GM12872 (cell line): Measurements from ENCODE around the gene CERS1.
A peak's percentile ranks its signal among the peaks of the same experiment; 100 is the strongest.

Source experiments
- TF ChIP-seq, protein P1 (sequence below): IDR thresholded peaks from 3 replicates; pipeline ENCODE4 v1.5.1; 2011; ENCODE audit warnings: low read depth, mild to moderate bottlenecking, low read length, moderate library complexity; ENCODE audit not compliant: insufficient read depth

Gene CERS1

DNA sequence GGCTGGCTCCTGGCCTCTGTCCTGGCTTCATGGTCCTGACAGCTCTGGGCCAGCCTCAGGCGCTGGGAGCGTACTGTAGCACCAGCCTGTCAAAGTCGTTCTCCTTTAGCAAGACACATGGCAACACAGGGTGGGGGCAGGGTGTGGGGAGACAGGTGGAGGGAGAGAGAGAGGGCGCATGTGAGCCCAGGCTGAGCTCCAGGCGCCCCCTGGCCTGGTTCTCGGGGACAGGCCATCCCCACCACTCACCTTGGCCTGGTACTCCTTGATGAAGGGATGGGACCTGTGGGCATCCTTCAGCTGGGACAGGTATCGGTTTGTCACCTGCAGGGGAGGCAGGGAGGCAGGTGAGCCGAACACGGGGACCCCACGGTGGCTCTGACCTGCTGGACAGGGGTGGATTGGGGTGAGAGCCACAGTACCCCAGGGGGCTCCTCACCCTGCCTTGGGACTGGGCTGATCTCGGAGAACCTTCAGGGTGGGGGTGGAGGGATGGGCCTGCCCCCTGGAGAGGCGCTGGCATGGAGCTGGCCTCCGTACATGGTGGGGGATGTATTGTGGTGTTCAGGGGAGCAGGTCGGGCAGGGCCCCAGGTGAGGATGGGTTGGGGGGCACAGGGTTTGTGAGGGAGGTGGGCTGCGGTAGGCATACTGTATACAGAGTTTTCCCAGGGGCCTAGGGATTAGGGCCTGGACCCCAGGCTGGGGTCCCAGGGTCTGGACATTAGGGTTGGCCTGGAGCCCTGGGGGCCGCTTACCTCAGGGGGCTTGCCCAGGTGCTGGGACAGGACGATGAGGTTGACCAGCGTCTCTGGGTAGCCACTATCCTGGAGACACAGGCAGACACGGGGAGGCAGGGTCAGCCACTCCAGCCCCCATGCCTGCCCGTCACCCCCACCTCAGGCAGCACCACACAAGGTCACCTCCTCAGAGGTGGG is 3.9 kb upstream of the CERS1 start:
- TF ChIP-seq, protein P1, sequence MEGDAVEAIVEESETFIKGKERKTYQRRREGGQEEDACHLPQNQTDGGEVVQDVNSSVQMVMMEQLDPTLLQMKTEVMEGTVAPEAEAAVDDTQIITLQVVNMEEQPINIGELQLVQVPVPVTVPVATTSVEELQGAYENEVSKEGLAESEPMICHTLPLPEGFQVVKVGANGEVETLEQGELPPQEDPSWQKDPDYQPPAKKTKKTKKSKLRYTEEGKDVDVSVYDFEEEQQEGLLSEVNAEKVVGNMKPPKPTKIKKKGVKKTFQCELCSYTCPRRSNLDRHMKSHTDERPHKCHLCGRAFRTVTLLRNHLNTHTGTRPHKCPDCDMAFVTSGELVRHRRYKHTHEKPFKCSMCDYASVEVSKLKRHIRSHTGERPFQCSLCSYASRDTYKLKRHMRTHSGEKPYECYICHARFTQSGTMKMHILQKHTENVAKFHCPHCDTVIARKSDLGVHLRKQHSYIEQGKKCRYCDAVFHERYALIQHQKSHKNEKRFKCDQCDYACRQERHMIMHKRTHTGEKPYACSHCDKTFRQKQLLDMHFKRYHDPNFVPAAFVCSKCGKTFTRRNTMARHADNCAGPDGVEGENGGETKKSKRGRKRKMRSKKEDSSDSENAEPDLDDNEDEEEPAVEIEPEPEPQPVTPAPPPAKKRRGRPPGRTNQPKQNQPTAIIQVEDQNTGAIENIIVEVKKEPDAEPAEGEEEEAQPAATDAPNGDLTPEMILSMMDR: no peak

- TF ChIP-seq, protein P1: no peak
Observed at GRCh38 chr19:18898607-18899408, 2.9 kb upstream of the CERS1 start.

- TF ChIP-seq, protein P1: no peak
Observed at GRCh38 chr19:18898081-18898606, 2.2 kb upstream of the CERS1 start.

DNA sequence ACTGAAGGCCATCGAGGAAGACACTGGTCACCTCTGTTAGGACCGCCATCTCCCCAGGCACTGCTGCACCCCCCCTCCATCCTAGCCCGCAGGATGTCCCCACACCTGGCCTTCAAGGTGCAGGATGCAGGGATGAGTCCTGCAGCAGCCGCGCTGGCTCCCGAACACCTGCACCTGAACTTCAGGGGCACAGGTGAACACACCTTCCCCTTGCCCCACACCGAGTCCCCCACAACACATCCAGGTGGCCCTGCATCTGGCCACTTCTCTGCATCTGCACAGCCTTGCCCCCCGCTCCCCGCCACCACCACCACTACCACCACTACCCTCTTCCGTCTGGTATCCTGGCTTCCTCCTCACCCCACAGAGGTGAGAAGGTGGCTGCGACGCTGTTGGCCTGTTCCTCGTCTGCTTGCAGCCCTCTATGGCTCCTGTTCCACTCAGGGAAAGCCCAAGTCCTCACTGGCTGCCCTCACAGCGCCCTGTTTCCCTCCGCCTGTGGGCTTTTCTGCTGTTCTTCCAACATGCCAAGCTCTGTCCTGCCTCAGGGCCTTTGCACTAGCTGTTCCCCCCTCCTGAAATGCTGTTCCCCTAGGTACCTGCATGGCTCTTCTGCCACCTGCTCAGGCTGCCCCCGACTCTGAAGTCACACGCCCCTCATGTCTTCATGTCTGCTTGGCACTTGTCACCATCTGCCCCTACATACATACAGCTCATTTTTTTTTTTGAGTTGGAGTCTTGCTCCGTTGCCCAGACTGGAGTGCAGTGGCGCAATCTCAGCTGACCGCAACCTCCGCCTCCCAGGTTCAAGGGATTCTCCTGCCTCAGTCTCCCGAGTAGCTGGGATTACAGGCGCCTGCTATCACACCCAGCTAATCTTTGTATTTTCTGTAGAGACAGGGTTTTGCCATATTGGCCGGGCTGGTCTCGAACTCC is 1.4 kb upstream of the CERS1 start:
- TF ChIP-seq, protein P1: no peak

GRCh38 chr19:18896421-18896841 is 473 bp upstream of the CERS1 start:
- TF ChIP-seq, protein P1: no peak

DNA sequence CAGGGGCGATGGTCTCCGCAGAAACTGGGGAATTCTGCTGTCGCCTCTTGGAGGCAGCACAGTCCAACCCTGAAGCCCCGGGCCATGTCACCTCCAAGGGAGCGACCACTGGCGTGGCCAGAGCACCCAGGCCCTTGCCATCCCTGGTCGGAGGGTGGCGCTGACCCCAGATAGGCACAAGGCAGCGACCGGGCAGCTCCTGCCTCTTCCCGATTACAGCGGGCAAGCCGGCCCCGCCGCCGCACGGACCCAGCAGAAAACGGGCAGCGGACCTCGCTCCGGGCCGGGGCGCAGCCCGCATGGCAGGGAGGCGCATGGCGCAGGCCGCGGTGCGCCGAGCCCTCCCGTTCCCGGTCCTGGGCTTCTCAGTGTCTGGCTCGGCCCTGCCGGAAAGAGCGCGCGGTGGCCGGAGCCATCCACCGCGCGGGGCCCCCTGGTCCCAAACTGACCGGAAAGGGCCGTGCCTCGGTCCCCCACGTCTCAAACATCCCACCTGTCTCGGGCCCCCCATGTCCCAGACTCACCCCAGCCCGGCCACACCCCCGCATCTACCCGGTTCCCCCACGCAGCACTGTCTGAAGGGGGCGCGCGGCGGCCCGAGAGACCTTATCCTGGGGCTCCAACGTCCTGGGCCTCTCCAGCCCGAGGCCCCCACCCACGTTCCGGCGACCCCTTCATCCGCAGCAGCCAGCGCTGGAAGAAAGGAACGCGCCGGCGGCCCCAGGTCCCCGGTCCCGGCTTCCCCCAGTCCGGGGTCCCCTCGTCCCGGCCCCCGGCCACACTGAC is 727 bp downstream of the CERS1 start:
- TF ChIP-seq, protein P1: peak; percentile 39
